GM12892 (cell line): ENCODE data around the gene RBPJL.

Experiments
- DNase-seq: peaks from one replicate; pipeline ENCODE4 v3.0.0; 2011; ENCODE audit not compliant: insufficient read length
- FAIRE-seq: peaks from 2 replicates; lab custom pipeline; 2011; peaks lifted over from hg19 to GRCh38; lab: Jason Lieb, UNC
- POLR2A ChIP-seq: IDR thresholded peaks from 2 replicates; pipeline ENCODE4 v1.6.1; 2011; ENCODE audit warnings: low read depth, low read length, control low read depth
- POLR2AphosphoS5 ChIP-seq: IDR thresholded peaks from 2 replicates; pipeline ENCODE4 v1.6.1; 2011; ENCODE audit warnings: low read depth, low read length, control low read depth
- TAF1 ChIP-seq: IDR thresholded peaks from 2 replicates; pipeline ENCODE4 v1.6.1; 2011; ENCODE audit warnings: low read depth, mild to moderate bottlenecking, control low read depth, low read length, borderline replicate concordance

Gene RBPJL

DNA sequence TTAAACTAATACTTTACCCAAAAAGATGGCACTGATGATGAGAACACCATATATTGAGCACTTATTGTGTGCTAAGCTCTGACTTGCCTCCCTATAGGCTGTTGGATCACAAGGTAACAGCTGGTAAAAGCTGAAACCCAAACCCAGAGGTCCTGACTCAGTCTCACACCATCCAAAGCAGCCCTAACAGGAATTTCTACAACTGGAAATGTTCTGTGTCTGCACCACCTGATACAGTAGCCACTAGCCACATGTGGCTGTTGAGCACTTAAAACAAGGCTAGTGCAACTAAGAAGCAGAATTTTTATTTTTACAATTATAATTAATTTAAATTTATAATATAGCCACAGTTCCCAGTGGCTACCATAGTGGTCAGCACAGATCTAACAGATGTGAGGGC is 17.1 kb downstream of the RBPJL start:
- no peak for TF ChIP-seq TAF1
- no peak for TF ChIP-seq POLR2A
- no peak for TF ChIP-seq POLR2AphosphoS5
- FAIRE-seq (no peak), DNase-seq (no peak)

DNA sequence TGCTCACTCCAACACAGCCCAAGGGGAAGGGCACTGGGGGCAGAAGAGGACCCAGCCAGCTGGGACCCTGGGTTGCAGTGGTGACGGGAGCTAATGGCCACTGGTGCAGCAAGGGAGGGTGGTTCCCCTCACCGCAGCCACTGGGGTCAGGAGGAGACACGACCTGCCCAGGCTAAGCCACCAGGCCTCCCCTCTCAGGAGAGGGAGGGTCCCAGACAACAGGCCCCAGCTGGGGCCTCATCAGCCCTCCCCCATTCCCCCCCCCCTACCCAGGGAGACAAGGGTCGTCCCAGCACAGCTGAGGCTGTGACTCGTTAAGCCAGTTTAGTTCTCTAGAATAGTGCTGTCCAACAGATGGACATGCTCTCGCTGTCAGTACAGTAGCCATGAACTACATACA is 18.7 kb downstream of the RBPJL start:
- no peak for DNase-seq
- no peak for TF ChIP-seq POLR2AphosphoS5
- TF ChIP-seq TAF1 = no peak
- no peak for TF ChIP-seq POLR2A
- FAIRE-seq = no peak

GRCh38 chr20:45328451-45328850 is 21.8 kb downstream of the RBPJL start:
- no peak for FAIRE-seq
- TF ChIP-seq POLR2A = no peak
- no peak for TF ChIP-seq TAF1
- TF ChIP-seq POLR2AphosphoS5 = no peak
- DNase-seq = no peak

GRCh38 chr20:45329497-45330319 is 23.1 kb downstream of the RBPJL start:
- no peak for DNase-seq
- TF ChIP-seq TAF1 (no peak), POLR2A (no peak), POLR2AphosphoS5 (no peak)
- no peak for FAIRE-seq

DNA sequence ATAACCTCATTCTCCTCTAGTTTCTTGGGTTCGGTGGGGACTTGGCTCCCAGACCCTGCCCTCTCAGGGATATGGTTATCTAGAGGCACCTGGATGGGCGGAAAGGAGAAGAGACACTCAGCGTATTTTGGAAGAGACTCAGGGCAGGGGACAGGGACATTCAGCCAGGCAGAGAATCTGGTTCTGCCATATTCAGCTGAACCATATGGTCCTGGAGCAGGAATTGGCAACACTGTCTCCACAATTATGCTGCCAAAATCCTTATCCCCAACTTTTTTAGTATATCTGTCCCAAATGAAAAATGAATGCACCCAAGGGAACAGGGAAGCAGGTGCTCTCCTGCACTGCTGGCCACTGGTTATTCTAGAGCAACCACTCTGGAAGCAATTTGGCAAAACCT is 23.8 kb downstream of the RBPJL start:
- no peak for TF ChIP-seq POLR2A
- no peak for FAIRE-seq
- no peak for DNase-seq

DNA sequence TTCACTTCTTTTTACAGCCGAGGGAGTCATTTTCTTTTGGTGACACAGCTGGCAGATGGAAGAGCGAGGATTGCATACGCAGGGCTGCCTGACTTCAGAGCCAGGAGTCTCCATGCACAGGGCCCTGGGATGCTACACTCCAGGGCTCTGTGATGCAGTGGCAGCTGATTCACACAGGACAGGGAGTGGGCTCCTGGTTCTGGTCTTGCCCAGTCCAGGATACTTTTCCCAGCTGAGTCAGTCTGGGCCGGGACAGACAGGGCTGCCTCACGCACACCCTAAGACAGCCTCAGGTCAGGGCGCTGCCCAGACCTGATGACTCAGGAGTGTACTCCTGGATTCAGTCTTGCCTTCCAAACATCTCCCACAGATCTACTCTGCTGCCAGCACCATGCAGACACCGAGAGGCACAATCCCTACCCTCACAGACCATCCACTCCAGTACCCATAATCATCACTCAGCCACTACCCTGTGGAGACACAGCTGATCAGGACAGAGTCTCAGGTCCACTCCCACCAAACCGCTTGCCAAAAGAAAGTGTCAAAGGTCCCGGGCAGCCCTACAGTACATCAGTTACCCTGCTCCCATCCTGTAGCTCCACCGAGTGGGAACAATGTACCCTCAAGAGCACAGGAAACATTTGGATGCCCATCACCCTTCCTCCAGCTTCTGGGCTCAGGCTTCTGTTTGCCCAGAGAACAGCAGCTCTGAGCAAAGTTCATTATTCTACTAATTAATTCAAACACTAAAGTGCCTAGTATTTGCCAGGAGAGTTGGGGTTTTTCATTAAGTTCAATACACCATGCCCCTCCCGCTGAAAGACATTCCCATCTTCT is 30.1 kb downstream of the RBPJL start:
- no peak for DNase-seq
- TF ChIP-seq POLR2A (no peak), TAF1 (no peak), POLR2AphosphoS5 (no peak)
- no peak for FAIRE-seq

DNA sequence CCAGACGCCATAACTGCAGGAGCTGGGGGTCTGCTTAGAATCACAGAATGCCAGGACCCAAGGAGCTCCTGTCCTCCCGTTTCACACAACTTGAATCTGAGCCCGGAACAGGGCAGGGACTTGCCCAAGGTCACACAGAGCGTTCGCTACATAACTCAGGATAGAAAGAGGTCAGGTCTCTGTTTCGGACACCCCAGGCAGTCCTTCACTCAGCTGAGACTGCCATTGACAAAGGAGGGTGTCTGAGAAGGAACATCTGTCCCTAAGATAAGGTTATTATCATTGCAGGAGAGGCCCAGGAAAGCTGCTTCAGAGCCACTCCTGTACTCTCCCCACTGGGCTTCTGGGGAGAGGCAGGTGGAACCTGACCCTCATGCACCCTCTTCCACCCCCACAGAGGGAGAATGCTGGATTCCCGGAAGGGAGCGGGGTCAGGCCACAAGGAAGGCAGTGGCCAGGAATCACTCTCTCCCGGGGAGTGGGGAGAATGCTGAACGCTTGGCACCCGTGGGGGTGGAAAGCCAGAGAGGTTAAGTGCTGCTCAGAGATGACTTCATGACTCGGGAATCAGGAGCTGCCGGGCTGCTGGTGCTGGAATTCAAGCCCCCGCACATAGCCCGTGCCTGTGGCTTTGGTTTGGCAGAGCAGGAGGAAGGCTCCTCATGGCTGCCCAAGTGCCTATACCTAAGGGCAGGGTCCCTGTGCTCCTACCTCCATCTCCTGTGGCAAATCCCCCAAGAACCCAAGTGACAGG is 30.9 kb downstream of the RBPJL start:
- FAIRE-seq (no peak), DNase-seq (no peak)
- no peak for TF ChIP-seq POLR2A

- FAIRE-seq (no peak), DNase-seq (no peak)
- TF ChIP-seq POLR2AphosphoS5 (no peak), TAF1 (no peak), POLR2A (no peak)
These were observed 31.7 kb downstream of the RBPJL start for GRCh38 chr20:45338121-45339030.

DNA sequence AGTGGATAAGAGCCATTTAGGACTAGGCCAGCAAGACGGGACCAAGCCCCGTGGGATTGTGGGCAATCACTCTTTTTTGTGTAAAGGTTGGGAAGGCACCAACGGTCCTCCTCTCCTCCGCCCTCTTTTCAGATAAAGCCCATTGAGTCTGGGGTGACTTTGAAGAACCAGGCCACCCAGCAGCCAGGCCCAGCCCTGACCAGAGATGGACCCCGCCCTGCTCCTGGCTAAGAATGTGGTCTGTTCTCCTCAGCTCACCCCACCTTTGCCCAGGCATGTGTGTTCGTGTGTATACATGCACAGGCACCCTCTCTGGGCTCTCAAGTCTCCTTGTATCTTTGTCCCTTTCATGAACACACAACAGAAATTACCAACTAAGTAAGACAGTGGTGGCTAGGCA is 32.4 kb downstream of the RBPJL start:
- FAIRE-seq (no peak), DNase-seq (no peak)
- TF ChIP-seq POLR2A (no peak), TAF1 (no peak), POLR2AphosphoS5 (no peak)

DNA sequence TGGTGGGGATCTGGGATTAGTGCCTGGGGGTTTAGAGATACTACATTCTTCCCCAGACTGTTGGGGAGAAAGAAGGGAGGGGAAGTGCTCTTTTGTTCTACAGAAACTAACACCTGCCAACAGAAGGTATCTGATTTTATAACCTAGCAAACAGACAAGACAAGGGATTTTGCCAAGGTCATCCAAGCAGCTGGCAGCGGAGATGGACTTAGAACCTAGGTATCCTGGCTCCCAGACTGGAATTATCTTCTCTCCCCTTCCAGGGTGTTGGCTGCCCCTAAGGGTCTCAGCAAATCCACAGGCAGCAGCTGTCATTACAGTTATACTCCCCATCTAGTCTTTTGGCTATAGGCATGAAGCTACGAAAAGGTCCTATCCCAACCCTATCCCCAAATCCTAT is 33.2 kb downstream of the RBPJL start:
- DNase-seq (no peak), FAIRE-seq (no peak)
- TF ChIP-seq TAF1 = no peak
- no peak for TF ChIP-seq POLR2A
- TF ChIP-seq POLR2AphosphoS5 = no peak
